K562 (cell line): ENCODE data around the gene HS3ST4. TPM values are rescaled to one million over a fixed set of nuclear protein-coding genes. Genes with fewer than 3 reads are reported as not detected.

ENCODE experiments used
- ATAC-seq: fragments of 200-7000 bp; cut with Tn5 transposase; 3 replicates; pipeline ENCODE4 v1.9.1; 2020; ENCODE audit warnings: moderate library complexity
- BruUV-seq: library from RNA; stranded (reverse); fragments of 400-500 nt; replicated peaks from 2 replicates; lab custom pipeline; 2021; lab: Mats Ljungman, UMichigan
- CTCF ChIA-PET: fragments of 300-600 bp; formaldehyde crosslinking; extraction: SDS; loops from one replicate; lab custom pipeline; 2021; ENCODE audit warnings: low intra/inter-chr PET ratio; lab: Yijun Ruan, JAX
- POLR2A ChIA-PET: fragments of 300-600, 350-650 bp; sonication (Branson Sonifier 250); formaldehyde crosslinking; extraction: SDS; loops from one replicate; lab custom pipeline; 2021; ENCODE audit warnings: antibody characterized with exemption, inconsistent platforms; lab: Yijun Ruan, JAX
- DNase-seq, 4 experiments: peaks; one replicate each; pipeline versions ENCODE4 v3.0.0 to v3.0.0-alpha.2; 2011 to 2018; ENCODE audit warnings: low spot score in 3 of 4, mixed read lengths in 3 of 4; ENCODE audit errors: extremely low read depth in 1 of 4
- FAIRE-seq: peaks from 2 replicates; lab custom pipeline; 2011; peaks lifted over from hg19 to GRCh38; lab: Jason Lieb, UNC
- H2AFZ ChIP-seq: 2 replicates; pipeline ENCODE4 v1.6.0; 2011; ENCODE audit warnings: low read depth, low read length, control low read depth, inconsistent platforms
- H3K27ac ChIP-seq: fragments of 200-600 bp; 3 replicates; pipeline ENCODE4 v1.8.0; 2011; ENCODE audit warnings: low read depth, mild to moderate bottlenecking, control low read depth, inconsistent platforms, low read length, moderate library complexity, mixed read lengths; ENCODE audit errors: extremely low read depth
- H3K27me3 ChIP-seq, 2 experiments: fragments of 300-600 bp in 1 of 2; 2 replicates in 1 of 2; 3 replicates in 1 of 2; pipeline versions ENCODE4 v1.6.0 to v1.8.0; 2011; ENCODE audit warnings: inconsistent platforms in 2 of 2, low read length in 2 of 2, mild to moderate bottlenecking in 1 of 2, mixed read lengths in 1 of 2, moderate library complexity in 1 of 2; ENCODE audit not compliant: control insufficient read depth in 2 of 2, insufficient read depth in 2 of 2
- H3K36me3 ChIP-seq: fragments of 300-600 bp; 3 replicates; pipeline ENCODE4 v1.8.0; 2011; ENCODE audit warnings: mild to moderate bottlenecking, low read length, inconsistent platforms; ENCODE audit not compliant: control insufficient read depth, insufficient read depth
- H3K4me1 ChIP-seq, 2 experiments: fragments of 200-600 bp in 1 of 2; replicated peaks in 1 of 2; 2 replicates in 1 of 2; 3 replicates in 1 of 2; pipeline versions ENCODE4 v1.5.1 to v1.8.0; 2011; ENCODE audit warnings: inconsistent platforms in 2 of 2, low read length in 2 of 2, mild to moderate bottlenecking in 1 of 2, mixed read lengths in 1 of 2, moderate library complexity in 1 of 2; ENCODE audit not compliant: control insufficient read depth in 2 of 2, insufficient read depth in 2 of 2
- H3K4me2 ChIP-seq: 2 replicates; pipeline ENCODE4 v1.6.1; 2011; ENCODE audit warnings: low read length, control low read depth, inconsistent platforms, mixed read lengths; ENCODE audit not compliant: insufficient read depth
- H3K4me3 ChIP-seq: fragments of 200-600 bp; sonication (generic), shearing (Covaris generic); 2 replicates; pipeline ENCODE4 v1.5.1; 2016; ENCODE audit warnings: control low read depth, inconsistent platforms
- H3K79me2 ChIP-seq: fragments of 200-600 bp; 3 replicates; pipeline ENCODE4 v1.8.0; 2011; ENCODE audit warnings: low read length, inconsistent platforms; ENCODE audit not compliant: control insufficient read depth, insufficient read depth
- H3K9ac ChIP-seq, 2 experiments: 2 replicates each; pipeline versions ENCODE4 v1.6.0 to v1.6.1; 2011; ENCODE audit warnings: low read depth in 2 of 2, low read length in 2 of 2, control low read depth in 1 of 2, inconsistent platforms in 1 of 2, mild to moderate bottlenecking in 1 of 2, mixed read lengths in 1 of 2; ENCODE audit not compliant: insufficient read depth in 1 of 2
- H3K9me1 ChIP-seq: one replicate; pipeline ENCODE4 v1.6.0; 2011; ENCODE audit warnings: inconsistent platforms, mild to moderate bottlenecking, low read length, moderate library complexity; ENCODE audit not compliant: control insufficient read depth, insufficient read depth
- H3K9me3 ChIP-seq: replicated peaks from 2 replicates; pipeline ENCODE4 v1.5.1; 2011; ENCODE audit warnings: low read depth, low read length, inconsistent platforms; ENCODE audit not compliant: control insufficient read depth, insufficient read depth
- H4K20me1 ChIP-seq: replicated peaks from 2 replicates; pipeline ENCODE4 v1.6.1; 2011; ENCODE audit warnings: low read length, inconsistent platforms, mixed read lengths; ENCODE audit not compliant: control insufficient read depth, insufficient read depth
- ARID3A ChIP-seq: IDR thresholded peaks from 2 replicates; pipeline ENCODE4 v1.6.1; 2012; ENCODE audit warnings: low read depth, low read length, improper control_type of control experiment, borderline replicate concordance
- BRD4 ChIP-seq: fragments of 200-600 bp; sonication (generic); IDR thresholded peaks from 2 replicates; pipeline ENCODE4 v1.6.1; 2017; ENCODE audit warnings: inconsistent platforms
- CHD4 ChIP-seq: fragments of 200-600 bp; sonication (generic); IDR thresholded peaks from 3 replicates; pipeline ENCODE4 v1.6.1; 2012; ENCODE audit warnings: low read depth, mild to moderate bottlenecking, mixed read lengths, low read length, inconsistent platforms; ENCODE audit not compliant: insufficient read depth, insufficient replicate concordance, poor library complexity, severe bottlenecking
- ELF1 ChIP-seq: fragments of 200-800 bp; sonication (Bioruptor generic); IDR thresholded peaks from 2 replicates; pipeline ENCODE4 v1.6.1; 2016; ENCODE audit warnings: missing genetic modification characterization, missing compliant biosample characterization
- ERF ChIP-seq: fragments of 450-650 bp; formaldehyde crosslinking; IDR thresholded peaks from 2 replicates; pipeline ENCODE4 v1.4.0; 2020; ENCODE audit warnings: mild to moderate bottlenecking, mixed read lengths
- GMEB1 ChIP-seq: fragments of 250-450 bp; sonication (Bioruptor Pico); IDR thresholded peaks from 2 replicates; pipeline ENCODE4 v1.4.0; 2020; ENCODE audit warnings: mild to moderate bottlenecking
- PATZ1 ChIP-seq: fragments of 250-450 bp; sonication (Bioruptor Pico); IDR thresholded peaks from 2 replicates; pipeline ENCODE4 v1.5.0; 2020; ENCODE audit warnings: mild to moderate bottlenecking, borderline replicate concordance
- SMAD3 ChIP-seq: fragments of 450-650 bp; formaldehyde crosslinking; conservative IDR thresholded peaks from 2 replicates; pipeline ENCODE4 v1.4.0; 2020; ENCODE audit warnings: mild to moderate bottlenecking
- ZBTB34 ChIP-seq: fragments of 250-450 bp; sonication (Bioruptor Pico); IDR thresholded peaks from 2 replicates; pipeline ENCODE4 v1.8.0; 2021; ENCODE audit warnings: mild to moderate bottlenecking, moderate library complexity
- ZBTB49 ChIP-seq: sonication (generic); formaldehyde crosslinking; IDR thresholded peaks from 2 replicates; pipeline ENCODE4 v1.8.0; 2022; ENCODE audit warnings: missing genetic modification reagents, mild to moderate bottlenecking, borderline replicate concordance
- ZNF197 ChIP-seq: fragments of 200-800 bp; sonication (Bioruptor generic); IDR thresholded peaks from 2 replicates; pipeline ENCODE4 v1.6.1; 2016; ENCODE audit warnings: low read depth, missing genetic modification characterization, missing compliant biosample characterization
- WGBS: fragments of 100-300 bp; shearing (Covaris generic); methylation state at CpG from one replicate; pipeline ENCODE4 v1.1.6; 2016; ENCODE audit warnings: low coverage, mixed read lengths; ENCODE audit not compliant: insufficient coverage; ENCODE audit errors: missing lambda C conversion rate; 5-methylcytosine and 5-hydroxymethylcytosine counted together
- in situ Hi-C: fragments of 300-500 bp; cut with MboI; formaldehyde crosslinking; loops from 4 replicates; pipeline ENCODE4 v1.15.0; 2018; ENCODE audit warnings: inconsistent platforms, mixed read lengths
- intact Hi-C: fragments of 100-400 bp; cut with micrococcal nuclease; formaldehyde crosslinking; loops from 2 replicates; pipeline ENCODE4 v1.14.2; 2022
- polyA plus RNA-seq, 8 experiments: library from polyadenylated mRNA; depleted of rRNA in 4 of 8; stranded (reverse) in 5 of 8; unstranded in 3 of 8; fragments of >200 nt; fragmentation: Nextera tagmentation in 2 of 8; fragmentation: Illumina TruSeq in 1 of 8; extraction: Ambion mirVana in 2 of 8; extraction: Trizol in 1 of 8; gene quantifications; 2 replicates each; pipeline versions ENCODE4 v1.2.1 to v1.2.3, GENCODE V29; 2011 to 2014; ENCODE audit warnings: inconsistent platforms in 1 of 8, missing spikeins in 1 of 8
- total RNA-seq, 7 experiments: library from RNA; depleted of rRNA in 6 of 7; stranded (reverse); fragments of >200 nt in 6 of 7; fragmentation: Illumina TruSeq in 2 of 7; extraction: Trizol in 2 of 7; gene quantifications; 2 replicates each; pipeline versions ENCODE4 v1.2.1 to v1.2.3, GENCODE V29; 2011 to 2021; ENCODE audit warnings: low replicate concordance in 1 of 7

Gene HS3ST4
- total and polyA plus RNA-seq, 9 of the 15 experiments (the other 6 are each of a cell fraction or from before 2014, with no cell fraction given), result not detected

GRCh38 chr16:26078716-26079355 lies 387.1 kb downstream of the HS3ST4 start:
- no peak for DNase-seq
- no peaks in the 10 kb centered on the region for H3K79me2 ChIP-seq
- CTCF ChIA-PET, result no interaction called here
- no peak overlapping the region for H3K4me3 ChIP-seq
- no peak overlapping the region for H2AFZ ChIP-seq
- no peak overlapping the region for H3K4me2 ChIP-seq
- H3K9me3 ChIP-seq, result no peaks in the 10 kb centered on the region
- WGBS, result 0% methylated on average over 10 of the region's 10 CpGs
- no peak overlapping the region for H3K9ac ChIP-seq
- in situ Hi-C loops (no loop called here), intact Hi-C loops (no loop called here)
- no peaks in the 10 kb centered on the region for H3K4me1 ChIP-seq
- ATAC-seq, result no peak
- POLR2A ChIA-PET, result no interaction called here
- FAIRE-seq, result no peak
- no peak overlapping the region for H3K27ac ChIP-seq
- TF ChIP-seq BRD4, result no peak
- no peak for TF ChIP-seq ZNF197 (CRISPR knock-in tag)
- no peak for TF ChIP-seq ARID3A
- no peak for TF ChIP-seq PATZ1 (CRISPR knock-in tag)
- no peak for TF ChIP-seq ELF1 (tag)
- TF ChIP-seq ZBTB34 (CRISPR knock-in tag), result no peak
- TF ChIP-seq GMEB1 (CRISPR knock-in tag), result no peak
- TF ChIP-seq ZBTB49 (CRISPR knock-in tag), result no peak
- TF ChIP-seq CHD4, result no peak
- TF ChIP-seq SMAD3, result no peak
- no peak for TF ChIP-seq ERF (CRISPR knock-in tag)
- H3K9me1 ChIP-seq, result no peaks in the 10 kb centered on the region
- H3K27me3 ChIP-seq, result no peaks in the 10 kb centered on the region
- no peaks in the 10 kb centered on the region for H4K20me1 ChIP-seq
- H3K36me3 ChIP-seq, result no peaks in the 10 kb centered on the region
- BruUV-seq, result no TSS peak
